GM12872 (cell line): Measurements from ENCODE around the gene MITF.

Experiments used
- TF ChIP-seq, protein P1 (sequence below): IDR thresholded peaks from 3 replicates; pipeline ENCODE4 v1.5.1; 2011; ENCODE audit warnings: low read depth, mild to moderate bottlenecking, low read length, moderate library complexity; ENCODE audit not compliant: insufficient read depth

The MITF gene

GRCh38 chr3:69739204-69740102 lies at the start of gene MITF:
MITF (plus strand) TSS chr3:69739464; CDS start chr3:69739598, 134 bp downstream.
- TF ChIP-seq, protein P1, sequence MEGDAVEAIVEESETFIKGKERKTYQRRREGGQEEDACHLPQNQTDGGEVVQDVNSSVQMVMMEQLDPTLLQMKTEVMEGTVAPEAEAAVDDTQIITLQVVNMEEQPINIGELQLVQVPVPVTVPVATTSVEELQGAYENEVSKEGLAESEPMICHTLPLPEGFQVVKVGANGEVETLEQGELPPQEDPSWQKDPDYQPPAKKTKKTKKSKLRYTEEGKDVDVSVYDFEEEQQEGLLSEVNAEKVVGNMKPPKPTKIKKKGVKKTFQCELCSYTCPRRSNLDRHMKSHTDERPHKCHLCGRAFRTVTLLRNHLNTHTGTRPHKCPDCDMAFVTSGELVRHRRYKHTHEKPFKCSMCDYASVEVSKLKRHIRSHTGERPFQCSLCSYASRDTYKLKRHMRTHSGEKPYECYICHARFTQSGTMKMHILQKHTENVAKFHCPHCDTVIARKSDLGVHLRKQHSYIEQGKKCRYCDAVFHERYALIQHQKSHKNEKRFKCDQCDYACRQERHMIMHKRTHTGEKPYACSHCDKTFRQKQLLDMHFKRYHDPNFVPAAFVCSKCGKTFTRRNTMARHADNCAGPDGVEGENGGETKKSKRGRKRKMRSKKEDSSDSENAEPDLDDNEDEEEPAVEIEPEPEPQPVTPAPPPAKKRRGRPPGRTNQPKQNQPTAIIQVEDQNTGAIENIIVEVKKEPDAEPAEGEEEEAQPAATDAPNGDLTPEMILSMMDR: no peak

DNA sequence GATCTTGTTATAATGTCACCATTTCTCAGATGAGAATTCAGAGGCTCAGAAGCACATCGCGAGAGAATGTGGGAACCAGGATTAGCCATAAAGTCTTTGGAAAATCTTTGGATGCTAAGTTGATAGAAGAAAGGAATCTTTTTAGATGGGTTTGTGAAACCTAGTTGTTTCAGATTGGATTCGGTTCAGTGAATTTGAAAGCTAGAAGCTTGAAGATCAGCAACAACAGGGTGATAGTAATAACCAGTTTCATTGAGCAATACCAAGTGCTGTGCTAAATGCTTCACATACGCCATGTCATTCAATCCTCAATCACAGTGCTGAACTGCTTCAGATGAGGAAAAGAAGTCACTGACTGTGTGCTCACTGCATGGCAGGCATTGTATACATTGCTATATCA lies 47.4 kb upstream of the MITF start:
- TF ChIP-seq, protein P1: no peak

DNA sequence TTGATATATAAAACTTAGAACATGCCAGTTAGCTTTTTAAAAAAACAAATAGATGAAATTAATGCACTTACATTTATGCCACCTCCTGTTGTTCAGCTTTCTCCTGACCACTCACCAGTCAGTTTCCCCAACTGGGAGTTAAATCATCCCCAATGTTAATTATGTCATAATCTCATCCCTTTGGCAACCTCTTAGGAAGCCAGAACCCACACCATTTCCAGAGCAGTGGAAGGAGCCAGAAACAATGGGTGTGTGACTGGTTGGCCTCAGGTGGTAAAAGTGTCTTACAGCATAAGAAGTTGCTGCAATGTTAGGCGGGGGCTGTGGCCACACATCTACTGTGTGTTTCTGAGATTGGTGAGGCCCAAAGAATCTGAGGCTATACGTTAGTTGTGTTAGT lies 46.5 kb upstream of the MITF start:
- TF ChIP-seq, protein P1: no peak

GRCh38 chr3:69695443-69695842 lies 43.8 kb upstream of the MITF start:
- TF ChIP-seq, protein P1: no peak

GRCh38 chr3:69695933-69696332 lies 43.3 kb upstream of the MITF start:
- TF ChIP-seq, protein P1: no peak

- TF ChIP-seq, protein P1: no peak
Observed at GRCh38 chr3:69696367-69696766, 42.9 kb upstream of the MITF start.

DNA sequence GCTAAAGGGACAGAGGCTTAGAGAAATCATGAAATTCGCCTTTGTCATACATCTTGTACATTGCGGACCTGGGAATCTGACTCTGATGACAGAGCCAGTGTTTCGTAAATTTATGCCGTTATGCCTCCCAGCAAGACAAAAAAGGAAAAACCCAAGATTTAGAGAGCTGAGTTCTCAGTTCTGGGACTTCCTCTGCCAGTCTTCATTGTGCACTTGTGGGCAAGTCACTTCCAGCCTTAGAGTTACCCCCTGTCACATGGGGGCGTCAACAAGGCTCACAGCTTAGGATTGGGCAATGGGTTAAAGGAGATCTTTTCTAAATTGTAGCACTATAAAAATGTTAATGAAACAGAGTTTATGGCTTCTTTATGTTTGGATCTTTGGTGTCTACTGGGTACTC lies 41.9 kb upstream of the MITF start:
- TF ChIP-seq, protein P1: no peak
